ENCODE data around the gene ANO1. TPM values are rescaled to one million over a fixed set of nuclear protein-coding genes. Genes with fewer than 3 reads are reported as not detected.

The ANO1 gene
- polyA plus RNA-seq, 2 of the 4 experiments (the other 2 are of a cell fraction), result 0.27 to 0.44 TPM

GRCh38 chr11:70031631-70032469 lies 46.3 kb upstream of the ANO1 start:
- CTCF ChIA-PET, result interaction anchor here (1.5 kb wide), 1 partner anchor 13 kb away, joined by 4 read pairs; no protein-coding TSS in a partner anchor
- H3K27ac ChIP-seq, result no peak overlapping the region
- DNase-seq (ENCODE audit: low read depth in 1 of 2, low spot score in 1 of 2) (no peak), FAIRE-seq (no peak), ATAC-seq (no peak)
- no peak overlapping the region for H3K4me3 ChIP-seq
- TF ChIP-seq BCL3 (IDR thresholded peaks at IDR 0.05) (no peak), ESRRA (IDR thresholded peaks at IDR 0.05; ENCODE audit: borderline replicate concordance, low read length) (no peak), HOXB13 (CRISPR knock-in tag; IDR thresholded peaks at IDR 0.05; ENCODE audit: low read depth) (no peak), EHF (CRISPR knock-in tag; IDR thresholded peaks at IDR 0.05) (no peak), KDM5A (IDR thresholded peaks at IDR 0.05) (no peak), HDAC2 (IDR thresholded peaks at IDR 0.05) (no peak), MAFK (IDR thresholded peaks at IDR 0.05; ENCODE audit: partially characterized antibody) (no peak), EHMT2 (IDR thresholded peaks at IDR 0.05; ENCODE audit: low read depth) (no peak), PHF8 (IDR thresholded peaks at IDR 0.05; ENCODE audit: borderline replicate concordance, low read depth) (no peak), ZSCAN20 (CRISPR knock-in tag; IDR thresholded peaks at IDR 0.05) (no peak)
- POLR2A ChIA-PET, result no interaction called here
- no peak overlapping the region for H3K4me2 ChIP-seq
- WGBS (ENCODE audit: missing lambda C conversion rate), result 73% methylated on average over 18 of the region's 18 CpGs
- no peaks in the 10 kb centered on the region for H3K4me1 ChIP-seq
- peaks cover under 1% of the 10 kb centered on the region; the same call in 1 of the 3 replicates for H3K9me3 ChIP-seq

- peaks cover 6% of the 10 kb centered on the region for H3K9me3 ChIP-seq
- WGBS (ENCODE audit: missing lambda C conversion rate), result 67% methylated on average over 6 of the region's 6 CpGs
- ATAC-seq (no peak), FAIRE-seq (no peak), DNase-seq (ENCODE audit: low read depth in 1 of 2, low spot score in 1 of 2) (no peak)
- CTCF ChIA-PET, result interaction anchor here (0.8 to 1.4 kb wide), 2 partner anchors 20 to 159 kb away, joined by 3 to 5 read pairs; no protein-coding TSS in a partner anchor
- no peak overlapping the region for H3K27ac ChIP-seq
- H3K4me2 ChIP-seq, result no peak overlapping the region
- H3K4me1 ChIP-seq, result no peaks in the 10 kb centered on the region
- POLR2A ChIA-PET, result no interaction called here
- TF ChIP-seq CHD4 (IDR thresholded peaks at IDR 0.05; ENCODE audit: borderline replicate concordance) (no peak), CEBPB (IDR thresholded peaks at IDR 0.05) (no peak), HOXB5 (CRISPR knock-in tag; IDR thresholded peaks at IDR 0.05) (no peak), CBX2 (IDR thresholded peaks at IDR 0.05; ENCODE audit: borderline replicate concordance, low read depth) (no peak), CBX8 (IDR thresholded peaks at IDR 0.05) (no peak), NPAS2 (CRISPR knock-in tag; IDR thresholded peaks at IDR 0.05; ENCODE audit: borderline replicate concordance) (no peak), HEYL (CRISPR knock-in tag; IDR thresholded peaks at IDR 0.05) (no peak), SREBF2 (IDR thresholded peaks at IDR 0.05) (no peak), BHLHE40 (IDR thresholded peaks at IDR 0.05; ENCODE audit: low read depth, low read length) (no peak), PHF8 (IDR thresholded peaks at IDR 0.05; ENCODE audit: borderline replicate concordance, low read depth) (no peak), MYC (IDR thresholded peaks at IDR 0.05; ENCODE audit: borderline replicate concordance, low read length) (no peak), KDM5A (IDR thresholded peaks at IDR 0.05) (no peak), HOXB13 (CRISPR knock-in tag; IDR thresholded peaks at IDR 0.05; ENCODE audit: low read depth) (no peak), ELK1 (IDR thresholded peaks at IDR 0.05; ENCODE audit: low read depth, low read length) (no peak)
- H3K4me3 ChIP-seq, result no peak overlapping the region
Observed at GRCh38 chr11:70032470-70032795, 45.7 kb upstream of the ANO1 start.

Data from A549 (cell line).